ENCODE results near the gene SCFD2. TPM values are rescaled to one million over a fixed set of nuclear protein-coding genes. Genes with fewer than 3 reads are reported as not detected.

The SCFD2 gene
- total RNA-seq = 41.5 and 46.5 TPM in 2 replicates

GRCh38 chr4:53365486-53366300 lies at the start of gene SCFD2:
Gene SCFD2 (minus strand): TSS chr4:53366061.

GRCh38 chr4:53377319-53378170 lies 11.7 kb upstream of the SCFD2 start, which contains the start of gene FIP1L1:
Gene FIP1L1 (plus strand): TSS chr4:53377641. CDS start chr4:53377839, 198 bp downstream.

GRCh38 chr4:52861879-52862616 lies 503.8 kb downstream of the SCFD2 start, which contains the start of gene RASL11B:
Gene RASL11B (plus strand): TSS chr4:52862317. CDS start chr4:52862508, 191 bp downstream.

Other genes starting within 250 kb of the SCFD2 start
- 67.8 and 88.3 TPM in 2 replicates for gene FIP1L1, start 11.6 kb upstream of the SCFD2 start, total RNA-seq
- 0.99 and 2.0 TPM in 2 replicates for gene LNX1, start 225.4 kb upstream of the SCFD2 start, total RNA-seq